Activated gamma-delta T cell (primary cell): ENCODE data around the gene NALCN.

ENCODE experiments used
- DNase-seq: peaks from one replicate; lab custom pipeline; 2025; lab: John Stamatoyannopoulos, UW

Gene NALCN

DNA sequence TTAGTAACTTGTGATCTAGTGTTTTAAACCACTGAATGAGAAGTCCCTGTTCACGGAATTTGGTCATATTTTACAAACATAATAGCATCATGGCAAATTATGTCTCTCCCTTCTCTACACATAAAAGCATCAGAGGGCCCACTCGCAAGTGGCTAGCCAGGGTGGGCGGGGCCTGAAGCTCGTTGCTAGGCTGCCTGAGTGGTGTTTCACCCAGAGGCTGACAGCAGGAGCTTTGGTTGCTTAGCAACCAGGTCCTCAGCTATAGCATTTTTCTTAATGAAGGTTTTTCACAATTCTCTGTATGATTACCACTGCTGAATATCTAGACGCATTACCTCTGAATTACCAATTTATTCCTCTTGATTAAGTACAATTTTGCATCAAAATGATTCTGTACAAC is 126.5 kb downstream of the NALCN start:
- no peak for DNase-seq

DNA sequence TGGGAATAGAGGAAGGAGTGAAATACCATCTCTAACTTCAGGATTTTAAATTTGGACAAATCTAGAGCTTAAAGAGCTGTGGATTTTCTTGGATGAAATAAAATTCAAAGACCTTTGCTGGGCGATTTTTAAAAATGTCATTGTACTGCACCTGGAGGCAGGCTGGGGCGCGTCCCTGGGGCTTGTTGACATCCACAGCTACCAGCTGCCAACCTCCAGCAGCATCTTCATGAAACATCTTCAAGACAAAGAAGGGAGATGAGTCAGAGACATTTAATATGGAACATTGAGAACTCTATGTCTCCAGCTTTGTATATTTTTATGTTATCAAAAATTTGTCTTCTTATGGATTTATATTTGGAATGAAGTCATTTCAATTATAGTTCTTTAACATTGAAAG is 132.5 kb downstream of the NALCN start:
- no peak for DNase-seq

DNA sequence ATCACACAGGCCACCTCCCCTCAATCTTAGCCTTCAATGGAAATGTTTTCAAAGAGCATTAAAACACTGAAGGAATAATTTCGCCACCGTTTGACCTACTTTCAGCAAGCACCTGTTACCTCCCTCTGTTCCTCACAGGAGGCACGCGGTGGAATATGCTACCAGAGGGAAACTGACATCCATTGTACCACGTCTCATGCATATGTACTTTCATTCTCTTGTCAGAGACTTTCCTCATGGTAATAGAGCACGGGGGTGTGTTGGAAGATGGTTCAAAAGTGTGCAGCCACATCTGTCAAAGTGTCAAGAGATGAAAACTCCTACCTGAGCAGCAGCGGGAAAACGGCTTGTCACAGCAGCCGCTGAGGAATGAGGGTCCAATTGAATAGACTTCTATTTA is 143.4 kb downstream of the NALCN start:
- no peak for DNase-seq

DNA sequence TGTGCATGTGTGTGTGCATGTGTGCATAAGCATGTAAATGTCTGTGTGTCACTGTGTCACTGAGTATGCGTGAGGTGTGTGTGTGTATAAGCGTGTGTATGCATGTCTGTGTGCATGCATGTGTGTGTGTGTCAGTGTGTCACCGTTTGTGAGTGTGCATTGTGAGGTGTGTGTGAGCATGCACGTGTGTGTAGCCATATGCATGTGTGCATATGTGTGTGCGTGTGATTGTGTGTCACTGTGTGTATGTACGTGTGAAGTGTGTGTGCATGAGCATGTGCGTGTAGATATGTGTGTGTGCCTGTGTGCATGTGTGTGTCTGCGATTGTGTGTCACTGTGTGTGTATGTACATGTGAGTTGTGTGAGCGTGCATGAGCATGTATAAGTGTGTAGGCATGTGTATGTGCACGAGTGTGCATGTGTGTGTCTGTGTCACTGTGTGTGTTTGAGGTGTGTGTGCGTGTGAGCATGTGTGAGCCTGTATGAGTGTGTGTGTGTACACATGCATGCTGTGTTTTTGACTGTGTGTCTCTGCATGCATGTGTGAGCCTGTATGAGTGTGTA is 144.5 kb downstream of the NALCN start:
- DNase-seq, result no peak

DNA sequence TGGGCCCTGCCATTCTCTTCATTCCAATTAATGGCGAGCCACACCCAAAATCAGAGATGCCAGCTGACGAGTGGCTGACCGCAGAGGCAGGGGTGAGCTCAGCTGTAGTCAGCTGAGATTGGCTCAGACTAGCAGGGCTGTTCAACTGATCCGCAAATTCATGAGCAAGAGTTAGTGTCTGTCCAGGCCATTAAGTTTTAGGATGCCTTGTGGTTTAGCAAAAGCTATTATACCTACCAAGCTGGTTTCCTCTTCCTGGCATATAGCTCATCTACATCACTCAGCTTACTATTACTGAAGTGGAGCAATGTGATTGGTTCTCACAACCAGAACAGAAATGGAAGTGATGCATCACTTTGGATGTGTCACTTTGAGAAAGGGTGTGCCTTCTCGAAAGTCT is 148.7 kb downstream of the NALCN start:
- no peak for DNase-seq

DNA sequence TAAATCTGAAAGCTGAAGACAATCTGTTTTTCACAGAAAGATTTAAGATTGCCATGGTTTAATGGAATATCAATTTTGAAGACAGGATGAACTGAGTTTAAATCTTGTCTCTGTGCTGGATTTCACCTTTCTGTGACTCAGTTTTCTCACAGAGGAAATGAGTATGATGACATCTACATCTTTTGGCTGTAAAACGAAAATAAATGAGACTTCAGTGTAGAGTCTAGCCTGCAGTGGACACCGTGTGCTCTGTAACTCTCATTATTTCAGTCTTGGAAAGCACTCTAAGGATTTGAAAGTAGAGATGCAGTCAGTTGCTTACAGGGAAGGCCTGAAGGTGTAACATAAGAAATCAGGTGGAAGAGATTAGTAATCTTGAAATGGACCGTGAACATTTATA is 150.4 kb downstream of the NALCN start:
- no peak for DNase-seq

DNA sequence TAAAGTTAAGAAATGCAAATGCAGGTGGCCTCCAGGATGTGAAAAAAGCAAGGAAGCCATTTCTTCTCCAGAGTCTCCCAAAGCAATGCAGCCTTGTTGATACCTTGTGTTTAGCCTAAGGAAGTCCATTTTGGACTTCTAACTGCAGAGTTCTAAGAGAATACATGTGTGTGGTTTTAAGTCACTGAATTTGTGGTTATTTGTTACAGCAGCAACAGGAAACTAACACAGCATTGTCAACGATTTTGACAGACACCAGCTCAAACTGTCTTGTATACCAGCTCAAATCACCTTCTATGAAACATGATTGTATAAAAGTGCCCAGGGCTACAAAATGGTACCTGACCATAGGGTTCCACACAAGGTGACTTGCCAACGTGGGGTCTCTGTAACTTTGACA is 151.4 kb downstream of the NALCN start:
- DNase-seq, result no peak

DNA sequence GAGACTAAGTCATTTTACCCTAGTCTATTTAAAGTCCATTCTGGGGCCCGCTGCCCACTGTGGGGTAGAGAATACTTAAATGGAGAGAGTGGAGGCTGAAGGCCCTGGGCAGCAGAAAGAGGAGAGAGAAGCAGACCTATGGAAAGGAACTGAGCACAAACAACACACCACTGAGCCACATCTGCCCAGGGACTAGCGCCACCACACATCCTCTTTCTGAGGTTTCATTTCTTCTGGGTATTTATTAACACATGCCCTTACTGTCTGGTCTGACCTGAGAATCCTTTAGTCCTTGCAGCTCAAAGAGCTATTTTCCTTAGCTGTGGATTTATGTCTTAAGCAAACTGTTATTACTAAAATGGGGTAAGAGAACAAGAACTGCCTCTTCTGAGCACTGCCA is 154.0 kb downstream of the NALCN start:
- no peak for DNase-seq

DNA sequence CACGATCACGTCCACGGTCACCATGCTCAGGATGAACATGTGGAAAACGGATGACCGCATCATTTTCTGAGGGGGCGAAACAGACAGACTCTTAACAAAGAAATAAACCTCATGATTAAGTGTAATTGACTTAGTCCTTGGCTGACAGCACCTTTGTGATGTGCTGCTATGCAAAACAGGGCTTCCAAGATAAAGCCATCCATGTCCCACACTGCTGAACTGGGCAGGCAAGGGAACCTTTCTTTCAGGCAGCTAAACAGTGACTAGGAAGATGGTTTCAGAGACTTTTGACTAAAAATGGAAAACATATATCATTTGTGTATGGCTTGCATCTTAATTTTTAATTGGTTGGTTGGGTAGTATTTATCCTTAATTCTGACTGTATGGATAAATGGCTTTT is 157.8 kb downstream of the NALCN start:
- DNase-seq, result no peak

DNA sequence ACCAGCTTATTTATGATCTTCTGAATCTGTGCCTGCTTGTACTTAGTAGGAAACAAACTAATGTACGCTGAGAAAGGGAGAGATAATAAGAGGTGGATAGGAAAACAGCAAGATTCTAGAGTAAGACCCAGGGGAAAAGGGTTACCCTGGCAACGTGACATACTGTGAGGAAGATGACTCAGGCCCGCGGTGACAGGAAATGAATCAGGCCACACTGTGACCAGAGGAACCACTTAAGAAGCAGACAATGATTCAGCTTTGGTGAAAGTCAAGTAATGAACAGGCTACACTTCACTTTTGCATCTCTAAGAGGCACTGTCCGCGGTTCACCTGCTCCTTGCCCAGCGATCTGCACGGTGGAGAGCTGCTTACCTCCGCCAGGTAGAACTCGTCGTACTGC is 158.2 kb downstream of the NALCN start:
- DNase-seq, result no peak

DNA sequence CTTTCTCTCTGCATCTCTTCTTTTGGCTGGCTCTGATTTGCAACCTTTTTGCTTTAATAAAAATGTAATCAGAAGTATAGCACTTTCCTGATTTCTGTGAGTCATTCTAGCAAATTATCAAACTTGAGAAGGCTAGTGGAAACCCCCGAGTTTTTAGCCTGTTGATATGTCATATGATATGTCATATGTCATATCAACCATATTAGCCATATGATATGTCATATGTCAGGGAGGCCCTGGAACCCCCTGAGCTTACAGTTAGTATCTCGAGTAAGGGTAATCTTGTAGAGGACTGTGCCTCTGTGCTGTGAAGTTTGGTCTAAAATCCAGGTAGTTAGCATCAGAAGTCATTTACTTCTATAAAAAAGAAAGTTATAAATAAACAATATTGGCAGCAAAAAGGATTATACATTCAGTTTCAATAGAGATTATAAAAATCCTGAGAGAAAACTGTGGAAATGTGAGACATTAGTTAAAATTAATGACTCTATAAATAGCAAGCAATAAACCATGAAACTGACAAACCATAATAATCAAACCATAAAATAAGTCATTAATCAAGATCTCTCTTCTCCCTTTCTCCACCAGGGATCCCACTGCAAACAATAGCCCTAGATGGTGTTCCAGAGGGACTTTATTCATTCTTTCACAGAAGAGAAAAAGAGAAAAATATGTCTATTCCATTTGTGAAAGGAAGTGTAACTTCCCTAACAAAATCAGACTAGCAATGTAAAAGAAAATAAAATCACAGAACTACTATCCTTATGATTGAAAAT is 167.4 kb downstream of the NALCN start:
- DNase-seq, result no peak

DNA sequence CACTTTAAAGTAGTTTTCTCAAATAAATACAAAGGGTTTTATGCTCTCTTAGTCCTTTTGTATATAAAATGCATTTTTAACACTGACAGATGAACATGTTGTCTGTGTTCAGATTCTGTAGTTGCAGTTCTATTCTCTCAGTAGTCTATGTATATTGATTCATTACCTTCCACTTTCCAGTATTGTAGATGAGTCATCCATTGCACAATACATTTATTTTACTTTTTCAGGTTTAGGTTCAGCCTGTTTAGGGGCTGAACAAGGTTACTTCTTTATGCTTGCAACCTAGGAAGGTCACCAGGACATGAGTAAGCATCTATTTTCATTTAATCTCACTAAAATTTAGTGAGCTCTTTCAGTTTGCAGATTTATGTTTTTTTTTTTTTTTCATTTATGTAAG is 173.6 kb downstream of the NALCN start:
- DNase-seq, result no peak

DNA sequence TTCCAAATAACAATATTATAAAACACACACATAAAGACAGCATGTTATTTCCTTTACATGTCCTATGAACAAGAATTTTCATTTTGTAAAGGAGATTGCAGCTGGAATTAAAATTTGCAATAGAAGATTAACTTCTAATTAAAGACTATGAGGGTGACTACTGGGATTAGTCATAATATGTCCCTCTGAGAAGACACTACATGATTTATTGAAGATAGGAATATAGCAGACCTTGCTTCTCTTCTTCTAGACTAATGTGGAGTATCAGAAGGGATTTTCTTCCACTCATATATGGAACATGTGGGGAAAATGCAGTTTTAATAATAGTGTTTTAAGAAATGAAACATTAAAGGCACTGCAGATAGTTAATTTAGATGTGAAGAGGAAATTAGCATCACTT is 177.8 kb downstream of the NALCN start:
- no peak for DNase-seq

DNA sequence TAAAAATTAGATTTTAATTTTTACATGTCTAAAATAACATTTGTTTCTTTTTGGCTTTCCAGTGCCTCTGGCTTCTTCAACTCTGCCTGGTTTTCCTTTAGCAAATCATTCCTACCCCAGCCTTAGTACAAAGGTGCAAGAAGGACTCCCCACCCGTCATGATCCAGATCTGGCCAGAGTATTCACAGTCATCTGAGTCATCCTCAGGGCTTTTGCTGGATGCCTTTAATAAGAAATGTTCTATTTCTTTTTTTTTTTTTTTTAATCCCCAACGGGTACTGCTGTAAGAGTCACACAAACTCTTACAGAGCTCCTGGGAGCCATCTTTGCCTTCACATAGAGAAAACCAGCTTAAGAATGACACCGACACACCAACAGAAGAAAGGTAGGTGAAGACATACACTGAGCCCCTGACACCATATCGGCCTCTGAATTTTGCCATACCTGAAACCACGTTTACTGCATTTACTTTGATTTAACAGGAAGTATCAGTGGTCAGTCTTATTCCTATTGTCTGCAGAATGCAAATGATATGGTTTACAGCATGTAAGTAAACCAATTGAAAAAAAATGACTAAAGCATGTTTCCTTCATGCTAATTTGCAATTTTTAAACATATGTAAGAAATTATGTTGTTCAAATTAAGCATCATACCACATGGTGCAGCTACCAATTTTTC is 184.4 kb downstream of the NALCN start:
- no peak for DNase-seq

DNA sequence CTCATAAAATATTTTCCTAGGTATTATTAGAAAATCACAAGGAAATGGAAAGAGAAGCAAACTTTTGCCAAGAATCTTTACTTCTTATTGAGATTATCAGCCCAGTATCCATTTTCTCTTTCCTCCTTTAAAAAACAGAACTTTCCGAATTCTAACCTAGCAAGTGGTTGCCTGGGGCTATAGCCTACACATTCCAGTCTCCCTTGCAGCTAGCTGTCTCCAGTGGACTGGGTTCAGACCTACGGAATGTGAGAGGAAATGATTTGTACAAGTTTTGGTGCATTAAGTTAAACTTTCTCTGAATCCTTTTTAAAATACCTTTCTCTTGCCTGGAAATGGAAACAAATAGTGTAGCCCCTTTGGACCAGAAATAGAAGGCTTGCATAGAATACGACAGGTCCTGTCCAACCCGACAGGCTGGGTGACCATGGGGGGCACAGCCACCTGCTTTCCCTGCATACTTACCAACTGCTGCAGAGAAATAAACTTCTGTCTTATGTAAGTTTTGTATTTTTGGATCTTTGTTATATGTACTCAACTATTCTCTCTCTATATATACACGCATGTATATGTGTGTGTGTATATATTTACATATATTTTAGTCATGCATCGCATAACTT is 185.9 kb downstream of the NALCN start:
- no peak for DNase-seq

DNA sequence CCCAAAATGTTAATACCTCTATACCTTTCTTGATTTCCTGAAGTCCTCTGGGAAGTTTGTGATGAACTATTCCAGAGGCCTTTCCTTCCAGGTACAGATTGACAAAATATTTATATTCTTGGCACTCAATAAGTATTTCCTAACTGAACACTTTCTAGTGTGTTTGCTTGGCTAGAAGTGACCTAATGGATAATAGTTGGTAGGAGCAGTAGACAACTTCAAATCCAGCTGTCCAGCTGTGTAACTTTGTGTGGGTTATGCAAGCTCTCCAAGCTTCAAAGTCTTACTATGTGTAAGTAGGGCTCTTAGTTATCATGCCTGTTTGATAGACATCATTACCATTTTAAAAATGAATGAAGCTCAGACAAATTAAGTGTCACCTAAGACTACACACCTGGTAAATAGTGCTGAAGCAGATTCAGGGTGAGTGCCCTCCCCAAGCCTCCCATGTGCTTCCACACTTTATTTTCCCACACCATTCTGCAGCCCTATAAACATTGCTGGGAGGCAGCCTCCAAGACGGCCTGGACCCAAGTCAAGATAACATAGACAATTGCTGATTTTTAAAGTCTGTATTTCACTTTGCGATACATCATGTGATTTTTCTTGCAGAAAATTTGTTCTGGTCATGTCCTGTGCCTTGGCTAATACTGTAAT is 196.6 kb downstream of the NALCN start:
- DNase-seq, result no peak

DNA sequence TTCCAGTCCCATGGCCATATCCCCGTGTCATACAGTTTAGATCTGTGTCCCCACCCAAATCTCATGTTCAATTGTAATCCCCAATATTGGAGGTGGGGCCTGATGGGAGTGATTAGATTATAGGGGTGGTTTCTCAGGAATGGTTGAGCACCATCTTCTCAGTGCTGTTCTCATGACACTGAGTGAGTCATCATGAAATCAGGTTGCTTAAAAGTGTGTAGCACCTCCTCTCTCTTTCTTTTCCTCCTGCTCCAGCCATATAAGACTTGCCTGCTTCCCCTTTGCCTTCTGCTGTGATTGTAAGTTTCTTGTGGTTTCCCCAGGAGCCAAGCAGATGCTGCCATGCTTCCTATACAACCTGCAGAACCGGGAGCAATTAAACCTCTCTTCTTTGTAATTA is 197.8 kb downstream of the NALCN start:
- DNase-seq, result no peak

DNA sequence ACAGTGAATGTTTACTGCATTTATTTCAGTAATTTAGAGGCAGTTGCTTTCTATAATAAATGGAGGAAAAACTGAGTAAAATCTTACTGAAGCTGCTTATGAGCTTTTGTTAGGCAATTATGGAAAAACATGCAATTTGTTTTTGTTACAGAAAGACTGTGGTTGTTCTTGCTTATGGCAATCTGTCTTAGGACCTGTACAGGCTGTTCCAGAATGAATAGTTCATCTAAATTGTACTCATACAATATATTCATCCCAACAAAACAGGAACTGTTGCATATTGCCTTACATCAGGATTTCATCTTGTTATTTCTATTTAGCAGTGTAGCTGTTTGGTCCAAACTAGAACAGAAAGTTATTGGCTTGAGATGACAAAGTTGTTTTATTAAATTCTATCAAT is 199.2 kb downstream of the NALCN start:
- no peak for DNase-seq

DNA sequence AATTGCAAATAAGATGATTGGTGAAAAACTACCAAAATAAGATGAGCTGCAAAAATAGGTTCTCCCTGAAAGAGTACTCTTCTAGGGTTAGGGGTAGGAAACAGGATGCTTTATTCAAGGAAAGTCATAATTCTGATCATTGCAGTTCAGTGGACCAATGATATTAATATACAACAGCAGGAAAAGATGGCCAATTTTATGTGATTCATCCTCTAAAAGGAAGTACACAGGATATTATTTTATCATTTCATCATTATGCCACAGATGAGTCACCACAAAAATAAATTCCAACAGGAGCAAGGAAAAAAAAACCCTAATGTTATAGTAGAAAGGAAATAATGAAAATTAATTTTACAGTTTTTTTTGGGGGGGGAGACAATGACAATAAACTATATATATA is 205.0 kb downstream of the NALCN start:
- no peak for DNase-seq

DNA sequence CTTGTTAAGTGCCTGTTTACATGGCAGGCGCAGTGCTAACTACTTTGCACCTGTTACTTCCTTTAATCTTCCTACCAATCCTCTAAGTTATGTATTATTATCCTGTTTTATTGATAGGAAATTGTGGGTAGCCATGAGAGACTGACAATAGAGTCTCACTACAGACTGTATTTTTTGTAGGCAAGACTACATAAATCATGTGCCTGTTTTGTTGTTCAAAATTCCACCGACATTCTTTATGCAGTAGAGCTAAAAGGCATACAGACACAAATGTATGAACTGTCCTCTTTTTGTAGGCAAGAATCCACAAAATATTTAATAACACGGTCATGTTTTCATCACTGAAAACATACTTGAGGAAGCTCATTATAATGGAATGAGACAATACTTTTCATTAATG is 205.5 kb downstream of the NALCN start:
- DNase-seq, result no peak

DNA sequence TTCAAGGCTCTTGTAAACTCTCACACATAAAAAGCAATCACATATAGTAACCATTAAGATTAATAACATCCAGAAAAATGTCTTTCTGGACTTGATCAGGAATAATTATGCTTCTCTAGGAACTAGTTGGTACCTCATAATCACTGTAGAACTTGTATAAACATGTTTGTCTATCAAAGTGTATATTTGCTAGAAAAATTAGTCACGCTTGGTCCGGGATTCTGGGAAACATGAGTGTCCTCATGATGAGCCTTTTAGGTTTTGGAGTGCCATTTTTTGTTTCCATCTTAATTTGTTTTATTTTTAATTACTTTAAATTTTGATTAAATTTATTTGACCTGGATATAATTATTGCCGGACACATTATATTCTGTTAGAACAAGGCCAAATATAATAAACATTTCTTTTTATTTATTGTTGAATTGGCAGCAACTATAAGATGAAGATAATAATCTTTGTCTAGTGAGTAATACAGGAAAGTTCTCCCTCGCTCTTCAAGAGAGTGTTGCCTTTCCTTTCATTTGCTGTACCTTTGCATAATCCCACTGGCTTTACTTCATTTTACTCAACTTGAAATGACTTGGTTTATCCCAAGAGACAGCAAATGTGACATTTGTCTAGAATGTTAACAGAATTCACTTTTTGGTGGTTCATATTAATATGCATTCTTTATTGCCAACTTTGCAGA is 207.0 kb downstream of the NALCN start:
- no peak for DNase-seq

DNA sequence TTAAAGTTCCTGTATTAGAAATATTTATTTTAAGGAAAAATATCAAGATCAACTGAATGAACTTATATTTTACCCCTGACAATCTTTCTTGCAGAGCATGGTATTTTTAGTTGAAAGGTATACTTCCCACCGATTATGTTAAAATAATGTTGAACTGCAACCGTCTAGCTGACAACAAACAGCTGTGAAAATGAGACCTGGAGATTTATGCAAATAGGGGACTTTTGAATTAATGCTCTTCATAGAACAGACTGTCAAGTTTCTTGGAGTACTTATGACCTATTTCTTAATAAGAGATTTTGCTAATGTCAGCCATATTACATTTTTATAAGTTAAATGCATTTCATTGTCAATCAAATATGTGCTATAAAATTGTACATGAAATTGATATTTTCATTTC is 210.9 kb downstream of the NALCN start:
- no peak for DNase-seq
